ENCODE results near the gene SAP130.
"Not testable (repeated sequence)": the region's sequence is repeated elsewhere in the genome, so short reads cannot be mapped to it uniquely, and the experiment has no call there.

SAP130 gene

GRCh38 chr2:127950264-127950663 lies 77.6 kb downstream of the SAP130 start:
- DNase-seq, result no peak

- DNase-seq, result no peak
These were observed 82.6 kb downstream of the SAP130 start for GRCh38 chr2:127945281-127945680.

- DNase-seq, result no peak
These were observed 84.7 kb downstream of the SAP130 start for GRCh38 chr2:127943186-127943585.

GRCh38 chr2:127942002-127942401 lies 85.9 kb downstream of the SAP130 start:
- no peak for DNase-seq

GRCh38 chr2:127941461-127941860 lies 86.4 kb downstream of the SAP130 start:
- DNase-seq, result no peak

- no peak for DNase-seq
These were observed 87.2 kb downstream of the SAP130 start for GRCh38 chr2:127940641-127941040.

- no peak for DNase-seq
These were observed 92.5 kb downstream of the SAP130 start for GRCh38 chr2:127935337-127935736.

GRCh38 chr2:127932199-127932876 lies 95.5 kb downstream of the SAP130 start:
- DNase-seq, result no peak

- no peak for DNase-seq
These were observed 98.4 kb downstream of the SAP130 start for GRCh38 chr2:127929449-127929848.

GRCh38 chr2:127927384-127927783 lies 100.5 kb downstream of the SAP130 start:
- DNase-seq, result no peak

- no peak for DNase-seq
These were observed 109.9 kb downstream of the SAP130 start for GRCh38 chr2:127917916-127918315.

- no peak for DNase-seq
These were observed 113.9 kb downstream of the SAP130 start for GRCh38 chr2:127913808-127914457.

GRCh38 chr2:127911737-127912136 lies 116.1 kb downstream of the SAP130 start:
- no peak for DNase-seq

GRCh38 chr2:127910415-127910814 lies 117.4 kb downstream of the SAP130 start:
- no peak for DNase-seq

- DNase-seq, result no peak
These were observed 118.8 kb downstream of the SAP130 start for GRCh38 chr2:127909019-127909418.

- DNase-seq, result not testable (repeated sequence)
These were observed 120.0 kb downstream of the SAP130 start for GRCh38 chr2:127907733-127908400.

GRCh38 chr2:127906206-127906926 lies 121.5 kb downstream of the SAP130 start:
- no peak for DNase-seq

GRCh38 chr2:127901339-127902056 lies 126.4 kb downstream of the SAP130 start:
- DNase-seq, result no peak

- DNase-seq, result no peak
These were observed 130.2 kb downstream of the SAP130 start for GRCh38 chr2:127897531-127898211.

- DNase-seq, result no peak
These were observed 134.4 kb downstream of the SAP130 start for GRCh38 chr2:127893494-127893893.

GRCh38 chr2:127893033-127893432 lies 134.8 kb downstream of the SAP130 start:
- no peak for DNase-seq

- DNase-seq, result no peak
These were observed 136.0 kb downstream of the SAP130 start for GRCh38 chr2:127891811-127892210.

Measured in stimulated activated CD4-positive, alpha-beta T cell treated with anti-CD3 and anti-CD28 coated beads, Interleukin-12 subunit alpha, Interleukin-12 subunit beta, amount 100 ng/mL, for 4 hours (primary cell).